ENCODE data around the gene NME3. TPM values are rescaled to one million over a fixed set of nuclear protein-coding genes. Genes with fewer than 3 reads are reported as not detected.
"Not testable (repeated sequence)": the region's sequence is repeated elsewhere in the genome, so short reads cannot be mapped to it uniquely, and the experiment has no call there.

The NME3 gene
- total RNA-seq, 1 donor: 63.9 TPM

GRCh38 chr16:1809281-1809801 is 38.0 kb upstream of the NME3 start:
- TF ChIP-seq CTCF (IDR thresholded peaks at IDR 0.05; ENCODE audit: insufficient read depth, low read depth, low read length): no peak
- no peak for DNase-seq (ENCODE audit: low read depth)
- H3K4me3 ChIP-seq (ENCODE audit: low read depth, low read length): no peak overlapping the region

- H3K4me3 ChIP-seq (ENCODE audit: low read depth, low read length): no peak overlapping the region
- DNase-seq (ENCODE audit: low read depth): no peak
- TF ChIP-seq CTCF (IDR thresholded peaks at IDR 0.05; ENCODE audit: insufficient read depth, low read depth, low read length): no peak
These were observed 37.3 kb upstream of the NME3 start for GRCh38 chr16:1808691-1809090.

GRCh38 chr16:1807626-1808025 is 36.3 kb upstream of the NME3 start:
- DNase-seq (ENCODE audit: low read depth): no peak
- TF ChIP-seq CTCF (IDR thresholded peaks at IDR 0.05; ENCODE audit: insufficient read depth, low read depth, low read length): no peak
- no peak overlapping the region for H3K4me3 ChIP-seq (ENCODE audit: low read depth, low read length)

GRCh38 chr16:1800701-1801100 is 29.4 kb upstream of the NME3 start:
- H3K4me3 ChIP-seq (ENCODE audit: low read depth, low read length): no peak overlapping the region
- peak; percentile 7 for DNase-seq (ENCODE audit: low read depth)
- TF ChIP-seq CTCF (IDR thresholded peaks at IDR 0.05; ENCODE audit: insufficient read depth, low read depth, low read length): no peak

GRCh38 chr16:1799263-1799662 is 27.9 kb upstream of the NME3 start:
- not testable (repeated sequence) for DNase-seq (ENCODE audit: low read depth); H3K4me3 ChIP-seq (ENCODE audit: low read depth, low read length)

DNA sequence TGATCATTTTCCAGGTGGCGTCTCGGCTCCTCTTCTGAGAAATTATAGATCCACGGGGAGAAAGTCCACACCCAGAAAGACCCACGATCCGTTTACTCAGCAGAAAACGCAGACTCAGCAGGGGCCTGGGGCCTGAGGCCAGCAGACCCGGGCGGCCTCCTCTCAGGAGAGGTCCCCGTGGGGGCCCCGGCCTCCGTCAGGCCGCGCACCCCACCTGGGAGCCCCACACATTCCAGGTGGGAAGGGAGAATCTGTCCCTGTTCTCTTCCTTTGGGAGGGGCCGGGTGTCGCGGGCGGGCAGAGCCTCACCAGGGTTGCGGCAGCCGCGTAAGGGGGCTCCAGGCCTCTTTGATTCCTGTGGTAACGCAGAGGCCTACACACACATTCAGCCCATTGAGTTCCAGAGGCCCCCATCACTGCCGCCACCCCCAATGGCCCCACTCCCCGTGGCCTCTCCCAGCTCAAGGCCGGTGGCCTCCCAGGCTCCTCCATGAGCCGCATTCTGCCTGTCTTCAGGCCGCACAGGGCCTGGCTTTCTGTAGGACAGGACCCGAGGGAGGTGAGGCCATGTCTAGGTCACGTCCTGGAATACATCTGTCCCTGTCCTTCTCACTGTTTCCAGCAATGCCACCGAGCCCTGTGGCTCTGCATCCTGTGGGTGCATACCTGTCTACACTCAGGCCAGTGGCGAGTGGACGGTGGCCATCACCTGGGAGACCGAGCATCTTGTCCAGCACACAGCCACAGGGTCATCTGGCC is 23.7 kb upstream of the NME3 start:
- no peak for TF ChIP-seq CTCF (IDR thresholded peaks at IDR 0.05; ENCODE audit: insufficient read depth, low read depth, low read length)
- H3K4me3 ChIP-seq (ENCODE audit: low read depth, low read length): no peak overlapping the region
- DNase-seq (ENCODE audit: low read depth): no peak

- TF ChIP-seq CTCF (IDR thresholded peaks at IDR 0.05; ENCODE audit: insufficient read depth, low read depth, low read length): no peak
- no peak overlapping the region for H3K4me3 ChIP-seq (ENCODE audit: low read depth, low read length)
- DNase-seq (ENCODE audit: low read depth): no peak
These were observed 23.0 kb upstream of the NME3 start for GRCh38 chr16:1794221-1794871.
